DND-41 (cell line): Measurements from ENCODE around the gene GTSE1.

ENCODE experiments used
- EZH2 ChIP-seq: IDR thresholded peaks from 3 replicates; pipeline ENCODE4 v1.6.1; 2012; ENCODE audit warnings: borderline replicate concordance, low read depth, mild to moderate bottlenecking, moderate library complexity, low read length, inconsistent platforms; ENCODE audit not compliant: severe bottlenecking
- TF ChIP-seq, protein P1 (sequence below): IDR thresholded peaks from 2 replicates; pipeline ENCODE4 v1.5.1; 2012; ENCODE audit warnings: borderline replicate concordance, low read length, moderate library complexity, mild to moderate bottlenecking; ENCODE audit not compliant: poor library complexity, severe bottlenecking; ENCODE audit errors: extremely low read depth

DNA sequence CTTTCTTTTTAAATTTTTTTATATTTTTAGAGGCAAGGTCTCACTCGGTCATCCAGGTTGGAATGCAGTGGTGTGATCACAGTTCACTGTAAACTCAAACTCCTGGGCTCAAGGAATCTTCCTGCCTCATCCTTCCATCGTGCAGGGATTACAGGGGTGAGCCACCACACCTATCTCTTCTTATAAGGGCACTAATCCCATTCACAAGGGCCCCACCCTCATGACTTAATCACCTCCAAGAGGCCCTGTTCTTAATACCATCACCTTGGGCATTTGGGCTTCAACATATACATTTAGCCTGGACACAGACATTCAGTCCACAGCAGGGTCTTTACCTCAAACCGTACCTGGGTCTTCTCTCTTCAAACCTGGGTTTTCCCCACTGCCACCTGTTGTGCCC, 4.5 kb upstream of the GTSE1 start:
- TF ChIP-seq, protein P1, sequence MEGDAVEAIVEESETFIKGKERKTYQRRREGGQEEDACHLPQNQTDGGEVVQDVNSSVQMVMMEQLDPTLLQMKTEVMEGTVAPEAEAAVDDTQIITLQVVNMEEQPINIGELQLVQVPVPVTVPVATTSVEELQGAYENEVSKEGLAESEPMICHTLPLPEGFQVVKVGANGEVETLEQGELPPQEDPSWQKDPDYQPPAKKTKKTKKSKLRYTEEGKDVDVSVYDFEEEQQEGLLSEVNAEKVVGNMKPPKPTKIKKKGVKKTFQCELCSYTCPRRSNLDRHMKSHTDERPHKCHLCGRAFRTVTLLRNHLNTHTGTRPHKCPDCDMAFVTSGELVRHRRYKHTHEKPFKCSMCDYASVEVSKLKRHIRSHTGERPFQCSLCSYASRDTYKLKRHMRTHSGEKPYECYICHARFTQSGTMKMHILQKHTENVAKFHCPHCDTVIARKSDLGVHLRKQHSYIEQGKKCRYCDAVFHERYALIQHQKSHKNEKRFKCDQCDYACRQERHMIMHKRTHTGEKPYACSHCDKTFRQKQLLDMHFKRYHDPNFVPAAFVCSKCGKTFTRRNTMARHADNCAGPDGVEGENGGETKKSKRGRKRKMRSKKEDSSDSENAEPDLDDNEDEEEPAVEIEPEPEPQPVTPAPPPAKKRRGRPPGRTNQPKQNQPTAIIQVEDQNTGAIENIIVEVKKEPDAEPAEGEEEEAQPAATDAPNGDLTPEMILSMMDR, result no peak
- TF ChIP-seq EZH2, result no peak
